HG02884 (cell line): ENCODE data around the gene TBX19.

Experiments used
- ATAC-seq: cut with Tn5 transposase; IDR thresholded peaks from one replicate; pipeline ENCODE4 v1.9.1; 2021; ENCODE audit warnings: mild to moderate bottlenecking, moderate library complexity; ENCODE audit not compliant: unreplicated experiment

The TBX19 gene

DNA sequence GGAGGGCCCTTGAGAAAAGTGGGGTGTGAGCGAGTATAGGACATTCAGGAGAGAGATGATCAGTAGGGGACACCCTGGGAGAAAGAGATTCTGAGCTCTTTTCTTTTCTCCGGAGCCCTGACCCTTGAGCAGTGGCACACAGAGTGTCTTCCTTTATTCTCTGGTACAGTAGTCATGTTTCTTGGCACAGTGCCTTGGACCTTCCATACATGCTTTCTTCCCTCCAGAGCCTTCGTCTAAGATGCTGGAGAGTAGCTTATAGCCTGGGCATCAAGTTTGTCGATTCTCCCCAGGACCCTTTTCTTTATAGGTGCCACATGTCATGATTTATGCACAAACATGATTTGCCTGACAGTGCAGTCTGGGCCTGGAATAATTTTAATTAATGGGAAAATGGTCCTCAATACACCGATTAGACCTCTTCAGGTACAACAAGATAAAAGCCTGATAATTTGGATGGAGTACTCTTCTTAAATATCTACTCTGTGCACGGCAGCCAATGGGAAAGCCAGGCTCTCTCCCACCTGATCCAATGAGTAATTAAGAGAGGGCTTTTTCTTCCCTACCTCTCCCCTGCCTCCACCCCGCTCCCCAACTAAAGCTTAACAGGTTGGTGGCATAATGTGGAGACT is at the start of gene TBX19:
Gene TBX19 (plus strand): TSS at position 582 of the 632 bp plus-strand sequence. CDS start 214 bp downstream, outside the sequence.
- ATAC-seq, result no peak

DNA sequence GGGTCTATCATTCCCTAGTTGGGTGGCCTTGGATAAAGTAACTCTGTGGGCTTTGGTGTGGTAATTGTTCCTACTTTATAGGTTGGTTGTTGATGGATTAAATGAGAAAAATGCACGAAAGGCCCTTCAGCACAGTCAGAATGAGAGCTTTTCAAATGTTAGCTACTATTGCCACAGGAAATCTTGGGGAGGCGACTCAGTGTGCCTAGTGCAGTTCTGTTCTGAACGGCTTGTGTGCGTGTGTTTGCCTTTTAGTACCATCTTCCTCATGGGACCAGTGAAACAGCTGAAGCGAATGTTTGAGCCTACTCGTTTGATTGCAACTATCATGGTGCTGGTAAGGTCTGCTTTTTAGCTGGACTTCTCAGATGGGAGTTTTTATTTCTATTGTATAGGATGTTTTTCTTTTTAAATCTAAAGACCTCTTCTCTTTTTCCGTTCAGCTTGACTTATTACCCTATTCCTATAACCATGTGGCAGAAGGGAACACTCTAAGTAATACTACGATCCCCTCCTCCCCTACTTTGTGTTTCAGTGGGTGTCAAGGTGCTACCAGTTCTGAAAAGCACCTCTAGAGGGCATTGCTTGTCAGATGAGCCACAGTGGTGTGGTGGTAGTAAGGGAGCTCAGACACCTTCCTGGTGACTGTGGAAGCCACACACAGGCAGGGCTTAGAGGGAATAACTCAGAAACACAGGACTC is 45.7 kb upstream of the TBX19 start:
- peak; percentile 83 for ATAC-seq

GRCh38 chr1:168235548-168235885 is 45.2 kb upstream of the TBX19 start:
- ATAC-seq, result no peak

GRCh38 chr1:168235937-168236336 is 44.7 kb upstream of the TBX19 start:
- ATAC-seq, result no peak

GRCh38 chr1:168236836-168237611 is 43.7 kb upstream of the TBX19 start:
- peak; percentile 60 for ATAC-seq

GRCh38 chr1:168243198-168243597 is 37.5 kb upstream of the TBX19 start:
- no peak for ATAC-seq

- no peak for ATAC-seq
Observed at GRCh38 chr1:168243636-168244212, 37.0 kb upstream of the TBX19 start.

GRCh38 chr1:168245042-168245441 is 35.6 kb upstream of the TBX19 start:
- no peak for ATAC-seq

DNA sequence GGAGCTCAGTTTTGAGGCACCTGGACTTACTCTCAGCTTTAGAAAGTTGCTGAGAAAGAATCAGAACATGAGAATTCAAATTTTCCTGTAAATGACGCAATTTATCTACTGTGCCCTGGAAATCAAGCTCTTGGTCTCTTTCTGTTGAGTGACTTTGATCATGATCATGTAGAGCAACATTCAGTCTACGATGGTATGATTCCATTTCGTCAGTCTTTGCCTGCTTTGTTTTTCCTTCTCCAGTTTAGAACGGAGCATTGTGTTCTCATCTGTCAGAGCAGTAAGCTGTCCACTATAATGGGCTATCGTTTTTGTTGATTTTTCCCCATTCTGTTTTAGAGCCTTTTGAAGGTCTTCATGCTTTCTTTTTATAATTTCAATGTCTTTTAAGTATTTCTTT is 34.2 kb upstream of the TBX19 start:
- no peak for ATAC-seq

- no peak for ATAC-seq
Observed at GRCh38 chr1:168252204-168252733, 28.4 kb upstream of the TBX19 start.

- no peak for ATAC-seq
Observed at GRCh38 chr1:168256164-168256563, 24.5 kb upstream of the TBX19 start.

DNA sequence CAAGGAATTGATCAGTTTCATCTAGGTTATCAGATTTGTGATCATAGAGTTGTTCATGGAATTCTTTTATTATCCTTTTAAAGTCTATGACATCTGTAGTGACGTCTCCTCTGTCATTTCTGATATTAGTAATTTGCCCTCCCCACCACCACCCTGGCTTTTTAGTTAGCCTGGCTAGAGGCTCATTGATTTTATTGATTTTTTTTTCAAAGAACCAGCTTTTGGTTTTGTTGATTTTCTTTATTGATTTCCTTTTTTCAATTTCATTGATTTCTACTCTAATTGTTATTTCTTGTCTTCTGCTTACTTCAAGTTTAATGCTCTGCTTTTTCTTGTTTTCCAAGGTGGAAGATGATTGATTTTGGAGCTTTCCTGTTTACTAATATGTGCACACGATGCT is 23.3 kb upstream of the TBX19 start:
- no peak for ATAC-seq

- no peak for ATAC-seq
Observed at GRCh38 chr1:168259567-168259966, 21.1 kb upstream of the TBX19 start.

DNA sequence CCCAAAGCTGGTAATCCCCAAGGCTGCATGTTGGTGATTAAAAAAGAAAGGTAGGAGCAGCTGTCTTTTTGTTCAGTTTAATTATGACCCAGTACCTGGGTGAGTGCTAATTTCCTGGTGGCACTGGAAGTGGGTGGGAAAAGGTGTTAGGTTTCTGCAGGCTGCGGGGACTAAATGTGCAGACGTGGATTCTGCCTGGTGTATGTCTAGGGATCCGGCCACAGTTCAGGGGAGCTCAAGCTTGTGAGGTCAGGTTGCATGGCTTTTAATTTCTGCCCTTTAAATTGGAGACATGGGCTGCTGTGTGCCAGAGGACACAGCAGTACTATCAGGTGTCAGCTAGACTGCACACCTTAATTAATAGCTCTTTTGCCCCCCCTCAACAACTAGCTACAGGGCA is 20.3 kb upstream of the TBX19 start:
- no peak for ATAC-seq

DNA sequence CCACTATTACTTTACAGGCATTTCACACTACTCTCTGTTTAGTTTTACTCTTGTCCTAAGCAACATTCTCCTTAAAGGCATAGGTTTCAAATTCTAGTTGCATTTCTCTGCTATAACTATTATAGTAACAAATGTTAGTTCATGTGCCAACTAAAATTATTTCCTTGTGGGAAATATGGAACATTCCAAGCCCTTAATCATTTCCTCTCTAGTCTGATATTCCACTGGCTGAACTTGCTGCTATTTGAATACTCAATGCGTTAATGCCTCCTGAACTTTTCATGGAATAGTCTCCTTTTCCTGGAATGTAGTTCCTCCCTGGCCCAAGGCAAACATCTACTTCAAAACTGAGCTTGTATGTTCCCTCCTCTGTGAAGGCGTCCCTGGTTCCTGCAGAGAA is 19.3 kb upstream of the TBX19 start:
- no peak for ATAC-seq

GRCh38 chr1:168263130-168263529 is 17.5 kb upstream of the TBX19 start:
- no peak for ATAC-seq

- no peak for ATAC-seq
Observed at GRCh38 chr1:168264296-168264695, 16.4 kb upstream of the TBX19 start.

GRCh38 chr1:168265596-168265995 is 15.1 kb upstream of the TBX19 start:
- no peak for ATAC-seq

- ATAC-seq, result no peak
Observed at GRCh38 chr1:168266644-168267186, 14.0 kb upstream of the TBX19 start.

DNA sequence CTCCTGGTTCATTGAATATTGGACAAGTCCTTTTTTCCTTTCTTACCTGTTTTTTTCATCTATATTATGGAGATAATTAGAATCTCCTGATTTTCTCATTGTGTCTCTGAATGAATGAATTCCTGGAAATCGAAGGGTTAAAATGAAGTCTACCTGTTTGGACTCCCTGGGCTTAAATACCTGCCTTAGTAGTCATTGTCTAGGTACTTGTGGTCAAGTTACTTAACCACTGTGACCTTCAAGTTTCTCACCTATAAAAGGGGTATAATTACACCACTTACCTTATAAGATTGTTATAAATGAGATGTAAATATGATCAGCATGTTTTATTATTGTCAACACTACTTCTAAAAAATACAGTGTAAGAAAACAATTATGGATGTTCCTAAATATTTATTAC is 9.0 kb upstream of the TBX19 start:
- ATAC-seq, result no peak

- ATAC-seq, result no peak
Observed at GRCh38 chr1:168273575-168273974, 7.1 kb upstream of the TBX19 start.
